Hepatocyte (in vitro differentiated cells): ENCODE data around the gene KIF3A.

Experiments used
- EZH2 ChIP-seq: fragments of 200-600 bp; sonication (generic); IDR thresholded peaks from 2 replicates; pipeline ENCODE4 v1.6.1; 2016; ENCODE audit warnings: antibody characterized with exemption, mild to moderate bottlenecking, borderline replicate concordance
- TF ChIP-seq, protein P1 (sequence below): fragments of 200-600 bp; sonication (generic); IDR thresholded peaks from 2 replicates; pipeline ENCODE4 v1.5.1; 2016; ENCODE audit warnings: antibody characterized with exemption, mild to moderate bottlenecking; ENCODE audit not compliant: poor library complexity

DNA sequence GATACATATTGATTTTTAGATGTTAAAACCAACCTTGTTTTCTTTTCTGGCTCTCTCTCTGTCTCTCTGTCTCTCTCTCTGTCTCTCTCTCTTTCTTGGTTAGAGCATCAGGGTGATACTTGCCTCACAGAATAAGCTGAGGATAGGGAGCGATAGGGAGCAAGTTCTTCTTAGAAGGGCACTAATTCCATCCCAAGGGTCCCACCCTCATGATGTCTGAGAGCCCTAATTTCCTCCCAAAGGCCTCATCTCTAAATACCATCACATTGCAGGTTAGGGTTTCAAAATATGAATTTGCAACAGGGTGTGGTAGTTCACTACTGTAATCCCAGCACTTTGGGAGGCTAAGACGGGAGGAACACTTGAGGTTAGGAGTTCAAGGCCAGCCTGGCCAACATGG lies 4.8 kb upstream of the KIF3A start:
- TF ChIP-seq, protein P1, sequence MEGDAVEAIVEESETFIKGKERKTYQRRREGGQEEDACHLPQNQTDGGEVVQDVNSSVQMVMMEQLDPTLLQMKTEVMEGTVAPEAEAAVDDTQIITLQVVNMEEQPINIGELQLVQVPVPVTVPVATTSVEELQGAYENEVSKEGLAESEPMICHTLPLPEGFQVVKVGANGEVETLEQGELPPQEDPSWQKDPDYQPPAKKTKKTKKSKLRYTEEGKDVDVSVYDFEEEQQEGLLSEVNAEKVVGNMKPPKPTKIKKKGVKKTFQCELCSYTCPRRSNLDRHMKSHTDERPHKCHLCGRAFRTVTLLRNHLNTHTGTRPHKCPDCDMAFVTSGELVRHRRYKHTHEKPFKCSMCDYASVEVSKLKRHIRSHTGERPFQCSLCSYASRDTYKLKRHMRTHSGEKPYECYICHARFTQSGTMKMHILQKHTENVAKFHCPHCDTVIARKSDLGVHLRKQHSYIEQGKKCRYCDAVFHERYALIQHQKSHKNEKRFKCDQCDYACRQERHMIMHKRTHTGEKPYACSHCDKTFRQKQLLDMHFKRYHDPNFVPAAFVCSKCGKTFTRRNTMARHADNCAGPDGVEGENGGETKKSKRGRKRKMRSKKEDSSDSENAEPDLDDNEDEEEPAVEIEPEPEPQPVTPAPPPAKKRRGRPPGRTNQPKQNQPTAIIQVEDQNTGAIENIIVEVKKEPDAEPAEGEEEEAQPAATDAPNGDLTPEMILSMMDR: no peak
- no peak for TF ChIP-seq EZH2
